GM12878 (cell line): Measurements from ENCODE around the gene NRG3. TPM values are rescaled to one million over a fixed set of nuclear protein-coding genes. Genes with fewer than 3 reads are reported as not detected.

Source experiments
- ATAC-seq: fragments of 200-7000 bp; cut with Tn5 transposase; 3 replicates; pipeline ENCODE4 v1.9.1; 2020; ENCODE audit warnings: mild to moderate bottlenecking, moderate library complexity
- BruUV-seq: library from RNA; stranded (reverse); fragments of 400-500 nt; replicated peaks from 2 replicates; lab custom pipeline; 2021; lab: Mats Ljungman, UMichigan
- CTCF ChIA-PET: fragments of 300-600 bp; sonication (Branson Sonifier 250); formaldehyde crosslinking; extraction: SDS; loops from one replicate; lab custom pipeline; 2021; ENCODE audit warnings: inconsistent platforms; lab: Yijun Ruan, JAX
- POLR2A ChIA-PET: fragments of 350-600 bp; formaldehyde crosslinking; extraction: SDS; loops from one replicate; lab custom pipeline; 2021; ENCODE audit warnings: inconsistent platforms; lab: Charles Lee
- RAD21 ChIA-PET: fragments of 300-600 bp; sonication (Branson Sonifier 250); formaldehyde crosslinking; loops from one replicate; lab custom pipeline; 2023; ENCODE audit warnings: antibody characterized with exemption; ENCODE audit not compliant: unreplicated experiment; lab: Charles Lee
- SMC1A ChIA-PET: fragments of 300-600 bp; sonication (Branson Sonifier 250); formaldehyde crosslinking; loops from one replicate; lab custom pipeline; 2023; ENCODE audit not compliant: unreplicated experiment, uncharacterized antibody; lab: Charles Lee
- DNase-seq: peaks from one replicate; pipeline ENCODE4 v3.0.0-alpha.2; 2011; ENCODE audit warnings: low read depth, low spot score
- FAIRE-seq: peaks from 3 replicates; lab custom pipeline; 2011; peaks lifted over from hg19 to GRCh38; lab: Jason Lieb, UNC
- H2AFZ ChIP-seq: 2 replicates; pipeline ENCODE4 v1.6.0; 2011; ENCODE audit warnings: low read depth, low read length, control low read depth; ENCODE audit not compliant: control insufficient read depth
- H3K27ac ChIP-seq: 2 replicates; pipeline ENCODE4 v1.5.1; 2011; ENCODE audit warnings: control low read depth; ENCODE audit not compliant: control insufficient read depth, insufficient read depth
- H3K27me3 ChIP-seq, 2 experiments: replicated peaks in 1 of 2; 2 replicates each; pipeline versions ENCODE4 v1.6.0 to v1.6.1; 2011; ENCODE audit warnings: low read length in 1 of 2; ENCODE audit not compliant: control insufficient read depth in 2 of 2, insufficient read depth in 2 of 2
- H3K36me3 ChIP-seq, 2 experiments: 2 replicates each; pipeline ENCODE4 v1.5.1; 2011; ENCODE audit warnings: low read length in 1 of 2; ENCODE audit not compliant: control insufficient read depth in 2 of 2, insufficient read depth in 2 of 2
- H3K4me1 ChIP-seq: 2 replicates; pipeline ENCODE4 v1.6.1; 2011; ENCODE audit warnings: mild to moderate bottlenecking, low read length, moderate library complexity, mixed read lengths; ENCODE audit not compliant: control insufficient read depth, insufficient read depth
- H3K4me2 ChIP-seq: 2 replicates; pipeline ENCODE4 v1.6.0; 2011; ENCODE audit warnings: control low read depth; ENCODE audit not compliant: control insufficient read depth, insufficient read depth
- H3K4me3 ChIP-seq: fragments of 200-600 bp; sonication (generic); 2 replicates; pipeline ENCODE4 v1.5.1; 2016
- H3K79me2 ChIP-seq: 2 replicates; pipeline ENCODE4 v1.6.0; 2011; ENCODE audit warnings: low read length; ENCODE audit not compliant: control insufficient read depth, insufficient read depth
- H3K9ac ChIP-seq: 2 replicates; pipeline ENCODE4 v1.8.0; 2011; ENCODE audit warnings: low read length, control low read depth, mixed read lengths; ENCODE audit not compliant: control insufficient read depth, insufficient read depth
- H3K9me3 ChIP-seq: replicated peaks from 3 replicates; pipeline ENCODE4 v1.5.1; 2011; ENCODE audit warnings: mild to moderate bottlenecking, low read length; ENCODE audit not compliant: control insufficient read depth, insufficient read depth
- H4K20me1 ChIP-seq: 2 replicates; pipeline ENCODE4 v1.6.0; 2011; ENCODE audit not compliant: control insufficient read depth, insufficient read depth
- BCL11A ChIP-seq: IDR thresholded peaks from 2 replicates; pipeline ENCODE4 v1.6.1; 2011; ENCODE audit warnings: low read depth, low read length
- EZH2 ChIP-seq: IDR thresholded peaks from 2 replicates; pipeline ENCODE4 v1.6.1; 2012; ENCODE audit warnings: low read depth, mild to moderate bottlenecking, control low read depth, inconsistent platforms, low read length, borderline replicate concordance; ENCODE audit not compliant: control insufficient read depth
- HCFC1 ChIP-seq: fragments of 150-350 bp; IDR thresholded peaks from 2 replicates; pipeline ENCODE4 v1.6.1; 2014; ENCODE audit warnings: low read length
- HDAC6 ChIP-seq: fragments of 200-600 bp; sonication (generic); IDR thresholded peaks from one replicate; pipeline ENCODE4 v1.8.0; 2017; ENCODE audit warnings: antibody characterized with exemption; ENCODE audit not compliant: unreplicated experiment
- MXI1 ChIP-seq: fragments of 150-350 bp; IDR thresholded peaks from 2 replicates; pipeline ENCODE4 v1.6.1; 2011; ENCODE audit warnings: low read depth, mild to moderate bottlenecking, inconsistent platforms, low read length, improper control_type of control experiment
- NFXL1 ChIP-seq: fragments of 450-650 bp; IDR thresholded peaks from 2 replicates; pipeline ENCODE4 v1.6.1; 2017; ENCODE audit warnings: antibody characterized with exemption, mild to moderate bottlenecking, borderline replicate concordance
- POLR2AphosphoS5 ChIP-seq: IDR thresholded peaks from 2 replicates; pipeline ENCODE4 v1.6.1; 2011; ENCODE audit warnings: mild to moderate bottlenecking, low read length, inconsistent platforms
- SMARCA5 ChIP-seq: fragments of 450-650 bp; IDR thresholded peaks from 2 replicates; pipeline ENCODE4 v1.6.1; 2017; ENCODE audit warnings: mild to moderate bottlenecking
- YY1 ChIP-seq: IDR thresholded peaks from 2 replicates; pipeline ENCODE4 v1.6.1; 2011; ENCODE audit warnings: low read depth, mild to moderate bottlenecking, low read length
- WGBS: methylation state at CpG from one replicate; pipeline ENCODE4 v1.1.6; 2016; ENCODE audit warnings: low lambda C conversion rate; ENCODE audit not compliant: insufficient replicate concordance, insufficient coverage; ENCODE audit errors: missing lambda C conversion rate; 5-methylcytosine and 5-hydroxymethylcytosine counted together
- in situ Hi-C: fragments of 300-500 bp; cut with MboI; formaldehyde crosslinking; loops from 9 replicates; pipeline ENCODE4 v1.14.3; 2018; ENCODE audit warnings: mixed read lengths
- intact Hi-C: fragments of 100-400 bp; cut with micrococcal nuclease; formaldehyde crosslinking; loops from one replicate; pipeline ENCODE4 v1.14.2; 2022; ENCODE audit not compliant: unreplicated experiment
- polyA plus RNA-seq, 11 experiments: library from polyadenylated mRNA; depleted of rRNA in 4 of 11; unstranded in 6 of 11; stranded (reverse) in 5 of 11; fragments of >200 nt; fragmentation: Nextera tagmentation in 4 of 11; fragmentation: Illumina TruSeq in 1 of 11; extraction: Ambion mirVana in 4 of 11; extraction: Trizol in 1 of 11; gene quantifications; 1 replicate in 1 of 11; 2 replicates in 10 of 11; pipeline versions ENCODE4 v1.2.1 to v1.2.3, GENCODE V29; 2011 to 2016; ENCODE audit warnings: inconsistent platforms in 2 of 11, missing spikeins in 2 of 11, low read depth in 1 of 11
- total RNA-seq, 4 experiments: library from RNA; depleted of rRNA in 3 of 4; stranded (reverse); fragments of >200 nt in 3 of 4; fragmentation: Illumina TruSeq in 1 of 4; extraction: Trizol in 1 of 4; gene quantifications; 2 replicates each; pipeline versions ENCODE4 v1.2.1 to v1.2.3, GENCODE V29; 2013 to 2021
- TF ChIP-seq, protein P1 (sequence below): fragments of 150-350 bp; IDR thresholded peaks from 2 replicates; pipeline ENCODE4 v1.6.1; 2014; ENCODE audit warnings: mild to moderate bottlenecking, low read depth, low read length
- TF ChIP-seq, protein P2 (sequence below): fragments of 450-650 bp; IDR thresholded peaks from 2 replicates; pipeline ENCODE4 v1.6.1; 2017; ENCODE audit warnings: borderline replicate concordance
- TF ChIP-seq, protein P3 (sequence below): fragments of 450-650 bp; IDR thresholded peaks from 2 replicates; pipeline ENCODE4 v1.6.1; 2017; ENCODE audit warnings: mild to moderate bottlenecking, low read depth, inconsistent platforms; ENCODE audit not compliant: poor library complexity, severe bottlenecking
- TF ChIP-seq, protein P4 (sequence below): fragments of 450-650 bp; IDR thresholded peaks from 2 replicates; pipeline ENCODE4 v1.6.1; 2018; ENCODE audit warnings: mild to moderate bottlenecking, low read depth, moderate library complexity; ENCODE audit not compliant: partially characterized antibody
- TF ChIP-seq, protein P5 (sequence below): IDR thresholded peaks from 2 replicates; pipeline ENCODE4 v1.6.1; 2012; ENCODE audit warnings: low read depth, low read length, improper control_type of control experiment
- TF ChIP-seq, protein P6 (sequence below): IDR thresholded peaks from 2 replicates; pipeline ENCODE4 v1.6.1; 2011; ENCODE audit warnings: low read depth, mild to moderate bottlenecking, low read length, moderate library complexity, borderline replicate concordance; ENCODE audit errors: extremely low read depth

Gene NRG3
- total and polyA plus RNA-seq, 10 of the 15 experiments (the other 5 are each of a cell fraction or from before 2014, with no cell fraction given), result 0.03 to 0.41 (median 0.17) TPM; not detected in 3

DNA sequence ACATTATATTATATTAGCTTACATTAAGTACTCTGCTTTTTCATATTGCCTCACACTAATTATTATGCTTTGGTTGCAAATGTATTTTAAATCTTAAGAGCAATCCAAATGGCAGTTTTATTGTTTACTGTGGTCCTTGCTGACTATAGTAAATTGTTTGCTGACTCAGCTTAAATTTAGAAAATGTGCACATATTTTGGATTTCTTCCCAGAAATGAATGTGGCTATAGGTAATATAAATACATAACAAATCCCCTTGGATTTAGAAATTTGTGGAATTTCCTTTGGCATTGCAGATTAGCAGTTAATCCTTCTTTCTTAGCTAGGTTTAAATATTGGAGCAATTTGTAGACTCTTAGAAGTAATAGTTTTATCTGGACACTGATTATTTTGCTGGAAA is 565.8 kb downstream of the NRG3 start (continued):
- TF ChIP-seq, protein P1, sequence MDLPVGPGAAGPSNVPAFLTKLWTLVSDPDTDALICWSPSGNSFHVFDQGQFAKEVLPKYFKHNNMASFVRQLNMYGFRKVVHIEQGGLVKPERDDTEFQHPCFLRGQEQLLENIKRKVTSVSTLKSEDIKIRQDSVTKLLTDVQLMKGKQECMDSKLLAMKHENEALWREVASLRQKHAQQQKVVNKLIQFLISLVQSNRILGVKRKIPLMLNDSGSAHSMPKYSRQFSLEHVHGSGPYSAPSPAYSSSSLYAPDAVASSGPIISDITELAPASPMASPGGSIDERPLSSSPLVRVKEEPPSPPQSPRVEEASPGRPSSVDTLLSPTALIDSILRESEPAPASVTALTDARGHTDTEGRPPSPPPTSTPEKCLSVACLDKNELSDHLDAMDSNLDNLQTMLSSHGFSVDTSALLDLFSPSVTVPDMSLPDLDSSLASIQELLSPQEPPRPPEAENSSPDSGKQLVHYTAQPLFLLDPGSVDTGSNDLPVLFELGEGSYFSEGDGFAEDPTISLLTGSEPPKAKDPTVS, result no peak
- TF ChIP-seq, protein P2, sequence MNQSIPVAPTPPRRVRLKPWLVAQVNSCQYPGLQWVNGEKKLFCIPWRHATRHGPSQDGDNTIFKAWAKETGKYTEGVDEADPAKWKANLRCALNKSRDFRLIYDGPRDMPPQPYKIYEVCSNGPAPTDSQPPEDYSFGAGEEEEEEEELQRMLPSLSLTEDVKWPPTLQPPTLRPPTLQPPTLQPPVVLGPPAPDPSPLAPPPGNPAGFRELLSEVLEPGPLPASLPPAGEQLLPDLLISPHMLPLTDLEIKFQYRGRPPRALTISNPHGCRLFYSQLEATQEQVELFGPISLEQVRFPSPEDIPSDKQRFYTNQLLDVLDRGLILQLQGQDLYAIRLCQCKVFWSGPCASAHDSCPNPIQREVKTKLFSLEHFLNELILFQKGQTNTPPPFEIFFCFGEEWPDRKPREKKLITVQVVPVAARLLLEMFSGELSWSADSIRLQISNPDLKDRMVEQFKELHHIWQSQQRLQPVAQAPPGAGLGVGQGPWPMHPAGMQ, result no peak

DNA sequence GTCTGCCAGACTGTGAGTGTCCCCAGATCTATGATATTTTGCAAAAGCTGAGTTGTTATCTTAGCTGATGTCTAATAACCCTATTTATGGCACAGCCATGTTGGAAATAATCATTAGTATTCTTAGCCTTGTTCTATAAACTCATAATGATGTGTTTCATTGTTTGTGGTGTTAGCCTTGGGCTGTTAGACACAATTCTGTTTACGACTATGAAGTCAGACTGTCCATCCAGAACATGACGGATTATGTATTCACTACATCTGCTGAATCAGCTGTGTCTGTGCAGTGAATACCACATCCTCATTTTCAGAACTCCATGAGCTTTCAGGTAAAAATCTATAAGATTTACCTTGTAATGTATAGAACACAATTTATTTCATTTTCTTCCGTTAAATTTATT is 577.1 kb downstream of the NRG3 start:
- ChIA-PET POLR2A (no interaction called here), CTCF (interaction anchor here (0.9 kb wide), 1 partner anchor 10 kb away, joined by 3 read pairs; no protein-coding TSS in a partner anchor), SMC1A (no interaction called here), RAD21 (no interaction called here)
- 47% methylated on average over 3 of the region's 3 CpGs for WGBS
- DNase-seq, result no peak
- FAIRE-seq, result no peak
- Histone ChIP-seq H4K20me1 (no peaks in the 10 kb centered on the region), H3K79me2 (no peaks in the 10 kb centered on the region), H3K4me3 (no peak overlapping the region), H3K4me1 (no peaks in the 10 kb centered on the region), H3K4me2 (no peak overlapping the region), H3K9me3 (no peaks in the 10 kb centered on the region), H3K9ac (no peak overlapping the region), H2AFZ (no peak overlapping the region), H3K27me3 (no peaks in the 10 kb centered on the region), H3K36me3 (no peaks in the 10 kb centered on the region), H3K27ac (no peak overlapping the region)
- in situ Hi-C loops, result no loop called here
- no TSS peak for BruUV-seq
- intact Hi-C loops, result no loop called here
- ATAC-seq, result no peak
- TF ChIP-seq MXI1 (no peak), EZH2 (no peak), BCL11A (no peak), HCFC1 (no peak), NFXL1 (no peak), YY1 (no peak), HDAC6 (no peak), POLR2AphosphoS5 (no peak), SMARCA5 (no peak)
- TF ChIP-seq, protein P3, sequence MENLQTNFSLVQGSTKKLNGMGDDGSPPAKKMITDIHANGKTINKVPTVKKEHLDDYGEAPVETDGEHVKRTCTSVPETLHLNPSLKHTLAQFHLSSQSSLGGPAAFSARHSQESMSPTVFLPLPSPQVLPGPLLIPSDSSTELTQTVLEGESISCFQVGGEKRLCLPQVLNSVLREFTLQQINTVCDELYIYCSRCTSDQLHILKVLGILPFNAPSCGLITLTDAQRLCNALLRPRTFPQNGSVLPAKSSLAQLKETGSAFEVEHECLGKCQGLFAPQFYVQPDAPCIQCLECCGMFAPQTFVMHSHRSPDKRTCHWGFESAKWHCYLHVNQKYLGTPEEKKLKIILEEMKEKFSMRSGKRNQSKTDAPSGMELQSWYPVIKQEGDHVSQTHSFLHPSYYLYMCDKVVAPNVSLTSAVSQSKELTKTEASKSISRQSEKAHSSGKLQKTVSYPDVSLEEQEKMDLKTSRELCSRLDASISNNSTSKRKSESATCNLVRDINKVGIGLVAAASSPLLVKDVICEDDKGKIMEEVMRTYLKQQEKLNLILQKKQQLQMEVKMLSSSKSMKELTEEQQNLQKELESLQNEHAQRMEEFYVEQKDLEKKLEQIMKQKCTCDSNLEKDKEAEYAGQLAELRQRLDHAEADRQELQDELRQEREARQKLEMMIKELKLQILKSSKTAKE, result no peak
- TF ChIP-seq, protein P4, sequence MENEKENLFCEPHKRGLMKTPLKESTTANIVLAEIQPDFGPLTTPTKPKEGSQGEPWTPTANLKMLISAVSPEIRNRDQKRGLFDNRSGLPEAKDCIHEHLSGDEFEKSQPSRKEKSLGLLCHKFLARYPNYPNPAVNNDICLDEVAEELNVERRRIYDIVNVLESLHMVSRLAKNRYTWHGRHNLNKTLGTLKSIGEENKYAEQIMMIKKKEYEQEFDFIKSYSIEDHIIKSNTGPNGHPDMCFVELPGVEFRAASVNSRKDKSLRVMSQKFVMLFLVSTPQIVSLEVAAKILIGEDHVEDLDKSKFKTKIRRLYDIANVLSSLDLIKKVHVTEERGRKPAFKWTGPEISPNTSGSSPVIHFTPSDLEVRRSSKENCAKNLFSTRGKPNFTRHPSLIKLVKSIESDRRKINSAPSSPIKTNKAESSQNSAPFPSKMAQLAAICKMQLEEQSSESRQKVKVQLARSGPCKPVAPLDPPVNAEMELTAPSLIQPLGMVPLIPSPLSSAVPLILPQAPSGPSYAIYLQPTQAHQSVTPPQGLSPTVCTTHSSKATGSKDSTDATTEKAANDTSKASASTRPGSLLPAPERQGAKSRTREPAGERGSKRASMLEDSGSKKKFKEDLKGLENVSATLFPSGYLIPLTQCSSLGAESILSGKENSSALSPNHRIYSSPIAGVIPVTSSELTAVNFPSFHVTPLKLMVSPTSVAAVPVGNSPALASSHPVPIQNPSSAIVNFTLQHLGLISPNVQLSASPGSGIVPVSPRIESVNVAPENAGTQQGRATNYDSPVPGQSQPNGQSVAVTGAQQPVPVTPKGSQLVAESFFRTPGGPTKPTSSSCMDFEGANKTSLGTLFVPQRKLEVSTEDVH, result no peak
- TF ChIP-seq, protein P5, sequence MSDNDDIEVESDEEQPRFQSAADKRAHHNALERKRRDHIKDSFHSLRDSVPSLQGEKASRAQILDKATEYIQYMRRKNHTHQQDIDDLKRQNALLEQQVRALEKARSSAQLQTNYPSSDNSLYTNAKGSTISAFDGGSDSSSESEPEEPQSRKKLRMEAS, result no peak
- TF ChIP-seq, protein P6, sequence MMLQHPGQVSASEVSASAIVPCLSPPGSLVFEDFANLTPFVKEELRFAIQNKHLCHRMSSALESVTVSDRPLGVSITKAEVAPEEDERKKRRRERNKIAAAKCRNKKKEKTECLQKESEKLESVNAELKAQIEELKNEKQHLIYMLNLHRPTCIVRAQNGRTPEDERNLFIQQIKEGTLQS, result no peak
